GM10248 (cell line): ENCODE data around the gene ZDHHC16.
"Not testable (repeated sequence)": the region's sequence is repeated elsewhere in the genome, so short reads cannot be mapped to it uniquely, and the experiment has no call there.

ENCODE experiments used
- CTCF ChIA-PET: fragments of 300-600 bp; sonication (Branson Sonifier 250); formaldehyde crosslinking; extraction: SDS; loops from one replicate; lab custom pipeline; 2021; ENCODE audit warnings: antibody characterized with exemption; lab: Yijun Ruan, JAX
- POLR2A ChIA-PET: fragments of 350-650 bp; sonication (Branson Sonifier 250); formaldehyde crosslinking; extraction: SDS; loops from one replicate; lab custom pipeline; 2020; ENCODE audit warnings: antibody characterized with exemption; lab: Yijun Ruan, JAX
- DNase-seq: peaks from one replicate; pipeline ENCODE4 v3.0.0; 2012; ENCODE audit errors: extremely low spot score
- TF ChIP-seq, protein P1 (sequence below): IDR thresholded peaks from 2 replicates; pipeline ENCODE4 v1.5.1; 2012; ENCODE audit warnings: mild to moderate bottlenecking, low read depth; ENCODE audit errors: extremely low read depth, missing control alignments, control extremely low read depth

The ZDHHC16 gene

DNA sequence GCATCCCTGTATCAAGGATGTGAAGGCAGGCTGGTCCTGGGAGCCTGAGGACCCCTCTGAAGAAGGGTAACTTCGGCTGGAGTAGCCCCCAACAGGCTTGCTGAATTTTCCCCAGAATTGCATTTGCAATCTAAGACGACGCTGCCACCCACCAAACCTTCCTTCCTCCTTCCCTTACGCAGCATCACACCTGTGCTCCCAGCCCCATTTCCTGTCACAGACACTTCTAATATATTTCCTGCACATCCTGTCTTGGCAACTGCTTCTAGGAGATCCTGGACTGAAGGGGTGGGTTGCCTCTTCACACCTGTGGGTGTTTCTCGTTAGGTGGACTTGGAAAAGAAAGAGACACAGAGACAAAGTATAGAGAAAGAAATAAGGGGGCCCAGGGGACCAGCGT is 29.4 kb upstream of the ZDHHC16 start:
- CTCF ChIA-PET, result no interaction called here
- POLR2A ChIA-PET, result no interaction called here
- TF ChIP-seq, protein P1, sequence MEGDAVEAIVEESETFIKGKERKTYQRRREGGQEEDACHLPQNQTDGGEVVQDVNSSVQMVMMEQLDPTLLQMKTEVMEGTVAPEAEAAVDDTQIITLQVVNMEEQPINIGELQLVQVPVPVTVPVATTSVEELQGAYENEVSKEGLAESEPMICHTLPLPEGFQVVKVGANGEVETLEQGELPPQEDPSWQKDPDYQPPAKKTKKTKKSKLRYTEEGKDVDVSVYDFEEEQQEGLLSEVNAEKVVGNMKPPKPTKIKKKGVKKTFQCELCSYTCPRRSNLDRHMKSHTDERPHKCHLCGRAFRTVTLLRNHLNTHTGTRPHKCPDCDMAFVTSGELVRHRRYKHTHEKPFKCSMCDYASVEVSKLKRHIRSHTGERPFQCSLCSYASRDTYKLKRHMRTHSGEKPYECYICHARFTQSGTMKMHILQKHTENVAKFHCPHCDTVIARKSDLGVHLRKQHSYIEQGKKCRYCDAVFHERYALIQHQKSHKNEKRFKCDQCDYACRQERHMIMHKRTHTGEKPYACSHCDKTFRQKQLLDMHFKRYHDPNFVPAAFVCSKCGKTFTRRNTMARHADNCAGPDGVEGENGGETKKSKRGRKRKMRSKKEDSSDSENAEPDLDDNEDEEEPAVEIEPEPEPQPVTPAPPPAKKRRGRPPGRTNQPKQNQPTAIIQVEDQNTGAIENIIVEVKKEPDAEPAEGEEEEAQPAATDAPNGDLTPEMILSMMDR, result no peak
- no peak for DNase-seq

DNA sequence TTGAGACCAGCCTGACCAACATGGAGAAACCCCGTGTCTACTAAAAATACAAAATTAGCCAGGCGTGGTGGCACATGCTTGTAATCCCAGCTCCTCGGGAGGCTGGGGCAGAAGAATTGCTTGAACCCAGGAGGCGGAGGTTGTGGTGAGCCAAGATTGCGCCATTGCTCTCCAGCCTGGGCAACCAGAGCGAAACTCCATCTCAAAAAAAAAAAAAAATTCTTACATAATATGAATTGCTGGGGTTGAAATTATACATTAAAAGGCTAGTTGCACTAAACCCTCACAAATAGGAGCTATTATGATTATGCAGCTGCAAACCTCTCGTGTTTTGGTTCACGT is 22.2 kb upstream of the ZDHHC16 start:
- DNase-seq, POLR2A ChIA-PET: not testable (repeated sequence)
- CTCF ChIA-PET, result interaction anchor here (2.0 to 7.0 kb wide), 3 partner anchors 12 to 23 kb away, joined by 7 to 62 read pairs (median 8); partner anchors contain the start of gene RRP12

DNA sequence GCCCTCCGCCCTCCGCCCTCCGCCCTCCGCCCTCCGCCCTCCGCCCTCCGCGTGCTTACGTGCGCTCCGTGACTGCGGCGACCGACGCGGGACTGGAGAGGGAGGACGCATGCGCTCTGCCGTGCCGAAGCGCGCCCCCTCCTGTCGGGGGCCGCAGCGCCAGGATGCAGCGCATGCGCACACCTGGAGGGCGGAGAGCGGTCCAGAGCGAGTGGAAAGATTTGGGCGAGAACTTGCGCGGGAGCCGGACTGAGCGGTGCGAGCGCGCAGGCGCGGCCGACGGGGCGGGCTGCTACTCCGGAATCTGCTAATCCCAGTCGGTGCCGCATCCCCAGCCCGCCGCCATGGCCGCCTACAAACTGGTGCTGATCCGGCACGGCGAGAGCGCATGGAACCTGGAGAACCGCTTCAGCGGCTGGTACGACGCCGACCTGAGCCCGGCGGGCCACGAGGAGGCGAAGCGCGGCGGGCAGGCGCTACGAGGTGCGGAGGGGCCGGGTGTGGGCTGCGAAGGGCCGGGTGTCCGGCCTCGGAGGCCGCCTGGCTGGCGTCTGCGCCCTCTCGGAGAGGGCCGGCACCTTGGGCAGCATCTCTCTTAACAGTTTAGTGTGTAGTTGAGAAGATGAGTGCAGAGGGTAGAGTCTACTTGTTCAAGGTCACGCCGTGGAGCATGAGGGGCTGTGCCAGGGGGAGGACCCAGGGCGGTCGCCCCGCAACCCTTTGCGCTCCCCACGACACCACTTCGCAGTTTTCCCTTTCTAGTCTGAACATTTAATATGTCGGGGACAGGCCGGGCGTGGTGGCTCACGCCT is 19.8 kb upstream of the ZDHHC16 start, which contains the start of gene PGAM1:
PGAM1 (plus strand) TSS at position 228 of the 812 bp plus-strand sequence; CDS start at position 345, 117 bp downstream.
- CTCF ChIA-PET, result no interaction called here
- POLR2A ChIA-PET, result no interaction called here
- peak; percentile 100 for DNase-seq
- TF ChIP-seq, protein P1, result peak; percentile 89

DNA sequence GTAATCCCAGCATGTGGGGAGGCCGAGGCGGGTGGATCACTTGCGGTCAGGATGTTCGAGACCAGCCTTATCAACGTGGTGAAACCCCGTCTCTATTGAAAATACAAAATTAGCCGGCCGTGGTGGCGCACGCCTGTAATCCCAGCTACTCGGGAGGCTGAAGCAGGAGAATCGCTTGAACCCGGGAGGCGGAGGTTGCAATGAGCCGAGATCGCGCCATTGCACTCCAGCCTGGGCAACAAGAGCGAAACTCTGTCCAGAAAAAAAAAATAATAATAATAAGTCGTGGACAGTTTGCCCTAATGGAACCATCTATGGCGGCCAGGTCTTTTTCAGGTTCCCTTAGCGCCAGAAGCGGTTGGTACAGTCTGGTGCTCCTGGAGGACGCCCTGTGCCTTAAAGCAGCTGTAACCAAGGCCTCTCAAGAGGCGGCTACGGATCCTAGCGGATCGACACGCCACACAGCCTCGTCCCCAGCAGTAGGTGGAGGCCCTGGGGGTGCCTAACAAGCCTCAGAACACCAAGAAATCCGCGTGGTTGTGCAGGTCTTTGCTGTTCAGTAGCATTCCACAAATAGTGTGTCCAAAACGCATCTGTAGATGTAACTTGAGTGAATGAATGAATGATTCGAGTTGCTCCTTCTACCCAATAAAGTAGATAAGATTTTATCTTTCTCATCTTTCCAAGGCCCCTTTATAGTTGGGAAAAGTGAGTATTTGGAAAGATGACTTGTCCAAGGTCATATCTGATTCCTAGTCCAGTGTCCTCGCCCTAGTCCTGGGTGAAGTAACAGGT is 19.0 kb upstream of the ZDHHC16 start:
- ChIA-PET POLR2A (interaction anchor here (0.6 kb wide), 3 partner anchors 14 to 138 kb away, joined by 4 to 5 read pairs (median 4); no protein-coding TSS in a partner anchor), CTCF (interaction anchor here (1.5 kb wide), 1 partner anchor 15 kb away, joined by 4 read pairs; no protein-coding TSS in a partner anchor)
- TF ChIP-seq, protein P1, result no peak
- DNase-seq, result no peak

DNA sequence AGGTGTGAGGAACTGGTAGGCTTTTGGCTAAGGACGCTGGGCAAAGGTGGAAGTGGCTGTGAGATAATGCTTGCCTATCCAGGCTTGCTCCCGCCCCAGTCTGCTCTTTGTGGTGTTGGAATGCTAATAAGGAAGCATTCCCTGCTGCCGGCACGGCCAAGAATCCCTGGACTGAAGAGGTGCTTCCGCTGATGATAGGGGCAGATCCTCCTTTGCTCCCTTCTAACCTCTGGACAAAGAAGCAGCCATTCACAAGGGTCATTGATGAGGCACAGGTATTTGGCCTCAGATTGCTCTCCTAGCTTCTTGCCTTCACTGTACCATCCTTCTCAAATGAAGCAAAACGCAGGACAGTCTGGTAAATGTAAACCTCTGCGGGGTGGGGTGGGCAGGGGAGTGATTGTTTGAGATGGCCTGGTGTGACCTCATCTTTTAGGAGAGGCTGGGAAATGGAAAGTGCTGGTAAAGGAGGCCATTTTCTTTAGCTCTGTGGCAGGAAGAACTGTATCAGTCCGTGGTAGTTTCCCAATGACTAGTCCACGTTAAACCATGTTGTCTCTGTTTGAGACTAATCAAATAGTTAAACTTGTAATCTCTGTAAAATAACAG is 18.3 kb upstream of the ZDHHC16 start:
- no peak for DNase-seq
- TF ChIP-seq, protein P1, result no peak
- CTCF ChIA-PET, result interaction anchor here (0.9 to 1.5 kb wide), 2 partner anchors 15 to 21 kb away, joined by 3 to 4 read pairs; no protein-coding TSS in a partner anchor
- POLR2A ChIA-PET, result interaction anchor here (0.6 kb wide), 4 partner anchors 15 to 138 kb away, joined by 4 to 5 read pairs (median 4); no protein-coding TSS in a partner anchor

DNA sequence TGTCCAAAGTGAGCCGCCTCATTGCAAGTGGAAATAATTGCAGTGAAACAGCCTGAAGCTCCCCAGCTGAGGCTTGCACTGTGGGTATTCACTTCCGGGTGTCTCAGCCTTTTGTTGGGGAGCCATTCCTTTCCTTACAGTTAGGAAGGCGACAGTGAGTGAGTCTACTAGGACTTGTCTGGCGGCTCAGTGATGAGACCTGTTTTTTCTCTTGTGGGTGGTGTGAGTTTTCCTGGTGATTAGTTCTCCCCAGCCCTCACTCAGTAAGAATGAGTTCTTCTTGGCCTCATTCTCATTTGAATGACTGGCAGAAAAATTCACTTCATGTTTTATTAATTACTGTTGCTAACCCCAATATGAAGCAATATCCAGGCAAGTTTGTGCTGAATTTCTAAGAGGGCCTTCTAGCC is 17.4 kb upstream of the ZDHHC16 start:
- no peak for DNase-seq
- CTCF ChIA-PET, result interaction anchor here (0.9 kb wide), 1 partner anchor 22 kb away, joined by 3 read pairs; no protein-coding TSS in a partner anchor
- POLR2A ChIA-PET, result interaction anchor here (0.6 kb wide), 1 partner anchor 26 kb away, joined by 5 read pairs; no protein-coding TSS in a partner anchor
- TF ChIP-seq, protein P1, result no peak
